ENCODE measurements around the gene ACVRL1.

ACVRL1 gene

DNA sequence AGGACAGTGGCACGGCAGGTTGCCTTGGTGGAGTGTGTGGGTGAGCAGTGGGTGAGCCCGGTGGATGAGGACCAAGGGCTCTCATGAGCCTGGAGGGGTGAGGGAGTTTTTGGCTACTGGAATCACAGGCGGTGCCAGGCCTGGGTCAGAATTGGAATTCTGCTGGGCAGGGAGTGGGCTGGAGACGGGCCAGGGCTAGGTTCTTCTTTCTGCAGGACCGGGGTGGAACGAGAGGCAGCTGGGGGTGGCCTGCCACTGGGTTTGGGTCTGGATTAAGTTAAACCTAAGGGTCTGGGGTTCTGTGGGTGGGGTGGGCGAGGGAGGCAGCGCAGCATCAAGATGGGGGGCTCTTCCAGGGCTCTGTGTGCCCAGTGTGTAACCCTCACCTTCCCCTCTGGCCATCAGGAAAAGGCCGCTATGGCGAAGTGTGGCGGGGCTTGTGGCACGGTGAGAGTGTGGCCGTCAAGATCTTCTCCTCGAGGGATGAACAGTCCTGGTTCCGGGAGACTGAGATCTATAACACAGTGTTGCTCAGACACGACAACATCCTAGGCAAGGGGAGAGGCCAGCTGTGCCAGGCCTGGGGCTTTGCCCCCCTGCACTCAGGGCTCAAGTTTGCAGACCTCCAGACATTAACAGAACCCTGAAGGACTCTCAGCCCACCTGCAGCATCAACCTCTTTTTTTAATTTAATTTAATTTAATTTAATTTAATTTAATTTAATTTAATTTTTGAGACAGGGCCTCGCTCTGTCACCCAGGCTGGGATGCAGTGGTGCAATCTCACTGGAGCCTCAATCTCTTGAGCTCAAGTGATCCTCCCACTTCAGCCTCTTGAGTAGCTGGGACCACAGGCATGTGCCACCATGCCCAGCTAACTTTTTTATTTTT lies 7.0 kb downstream of the ACVRL1 start:
- in situ Hi-C loops (cut with MboI; ENCODE audit: low sequenced_read_pairs) = no loop called here

DNA sequence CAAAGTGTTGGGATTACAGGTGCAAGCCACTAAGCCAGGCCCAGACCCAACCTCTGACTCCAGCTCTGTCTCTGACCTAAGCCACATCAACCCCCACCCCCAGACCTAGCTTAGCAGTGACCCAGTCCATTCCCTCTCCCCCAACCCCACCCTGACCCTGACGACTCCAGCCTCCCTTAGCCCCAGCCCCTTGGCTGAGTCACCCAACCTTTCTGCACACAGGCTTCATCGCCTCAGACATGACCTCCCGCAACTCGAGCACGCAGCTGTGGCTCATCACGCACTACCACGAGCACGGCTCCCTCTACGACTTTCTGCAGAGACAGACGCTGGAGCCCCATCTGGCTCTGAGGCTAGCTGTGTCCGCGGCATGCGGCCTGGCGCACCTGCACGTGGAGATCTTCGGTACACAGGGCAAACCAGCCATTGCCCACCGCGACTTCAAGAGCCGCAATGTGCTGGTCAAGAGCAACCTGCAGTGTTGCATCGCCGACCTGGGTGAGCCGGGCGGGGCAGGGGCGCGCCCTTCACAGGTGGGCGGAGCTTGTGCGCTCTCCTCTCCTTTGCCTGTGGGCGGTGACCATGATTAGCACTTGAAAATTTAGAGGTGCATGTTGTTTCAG lies 7.8 kb downstream of the ACVRL1 start:
- in situ Hi-C loops (cut with MboI; ENCODE audit: low sequenced_read_pairs) = no loop called here

DNA sequence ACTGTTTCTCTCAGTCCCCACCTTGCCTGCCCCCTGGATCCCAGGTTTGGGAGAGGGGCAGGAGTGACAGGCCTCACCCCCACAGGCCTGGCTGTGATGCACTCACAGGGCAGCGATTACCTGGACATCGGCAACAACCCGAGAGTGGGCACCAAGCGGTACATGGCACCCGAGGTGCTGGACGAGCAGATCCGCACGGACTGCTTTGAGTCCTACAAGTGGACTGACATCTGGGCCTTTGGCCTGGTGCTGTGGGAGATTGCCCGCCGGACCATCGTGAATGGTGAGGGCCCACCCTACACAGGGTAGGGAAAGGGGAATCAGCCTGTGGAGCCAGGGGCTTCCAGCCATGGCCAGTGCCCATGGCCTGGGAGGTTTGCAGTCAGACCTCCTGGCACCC lies 8.6 kb downstream of the ACVRL1 start:
- in situ Hi-C loops (cut with MboI; ENCODE audit: low sequenced_read_pairs) = no loop called here

DNA sequence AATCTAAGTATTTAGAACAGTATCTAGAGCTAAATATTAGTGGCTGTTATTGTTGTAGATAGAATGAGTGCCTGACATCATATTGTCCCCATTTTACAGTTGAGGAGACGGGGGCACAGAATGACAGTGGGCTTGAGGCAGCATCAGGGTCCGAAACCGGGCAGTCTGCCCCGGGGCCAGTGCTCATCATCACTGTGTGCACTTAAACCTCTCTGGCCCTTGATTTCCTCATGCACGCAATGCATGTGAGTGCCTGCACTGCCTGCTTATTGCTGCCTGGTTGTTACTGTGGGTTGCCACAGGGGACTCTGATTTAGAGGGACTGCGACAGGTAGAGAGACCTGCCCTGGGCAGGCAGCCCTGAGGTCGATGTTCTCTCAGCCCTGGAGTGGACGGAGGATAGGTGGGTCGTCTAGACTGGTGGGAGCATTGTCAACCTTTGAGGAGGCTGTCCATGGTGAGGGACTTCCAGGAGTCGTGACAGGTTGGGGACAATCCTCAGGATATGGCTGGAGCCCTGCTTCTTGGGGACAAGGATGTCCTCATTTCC lies 9.8 kb downstream of the ACVRL1 start:
- in situ Hi-C loops (cut with MboI; ENCODE audit: low sequenced_read_pairs) = no loop called here

DNA sequence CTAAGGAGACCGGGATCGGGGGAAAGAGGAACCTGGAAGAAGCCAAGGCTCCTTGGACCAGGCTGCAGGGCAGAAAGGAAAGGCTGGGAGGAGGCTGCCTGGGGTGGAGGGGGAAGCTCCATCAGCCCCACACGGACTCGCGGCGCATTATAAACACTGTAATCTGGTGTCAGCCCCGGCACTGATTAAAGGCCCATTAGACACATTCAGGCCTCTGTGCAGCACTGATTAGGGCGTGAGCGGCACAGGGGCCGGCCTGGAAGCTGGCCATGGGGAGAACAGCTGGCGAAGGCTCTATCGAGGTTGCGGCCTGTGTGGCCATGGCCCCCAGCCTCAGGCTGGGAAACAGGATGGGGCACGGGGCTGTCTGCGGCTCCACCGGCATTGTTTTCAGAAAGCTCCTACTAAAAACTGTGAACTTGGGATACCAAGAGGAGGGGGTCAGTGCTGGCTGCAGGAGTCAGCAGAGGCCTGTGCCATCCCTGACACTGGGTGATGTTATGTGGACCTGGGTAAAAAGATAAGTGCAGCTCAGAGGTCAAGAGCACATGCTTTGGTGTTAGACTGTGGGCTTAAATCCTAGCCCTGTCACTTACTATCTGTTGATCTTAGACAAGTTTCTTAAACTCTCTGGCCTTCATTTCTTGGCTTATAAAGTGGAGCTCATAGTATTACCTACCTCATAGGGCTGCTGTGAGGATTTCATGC lies 10.6 kb downstream of the ACVRL1 start:
- in situ Hi-C loops (cut with MboI; ENCODE audit: low sequenced_read_pairs) = no loop called here

DNA sequence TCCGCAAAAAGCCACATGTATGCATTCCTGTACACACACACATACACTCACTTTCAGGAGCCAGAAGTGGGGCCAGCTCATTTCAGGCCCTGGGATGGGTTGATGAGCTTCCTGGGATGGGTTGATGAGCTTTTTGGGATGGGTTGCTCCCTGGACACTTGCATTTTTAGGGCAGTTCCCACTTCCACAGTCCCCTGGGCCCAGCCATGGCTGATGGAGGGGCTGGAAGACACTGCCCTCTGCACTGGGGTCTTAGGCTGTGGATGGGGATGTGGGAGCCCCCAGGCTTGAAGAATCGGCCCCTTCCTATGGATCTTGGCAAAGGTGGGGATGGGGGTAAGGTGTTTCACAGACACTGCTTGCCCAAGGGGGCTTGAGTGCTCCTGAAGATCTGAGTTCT lies 12.7 kb downstream of the ACVRL1 start:
- in situ Hi-C loops (cut with MboI; ENCODE audit: low sequenced_read_pairs) = no loop called here

DNA sequence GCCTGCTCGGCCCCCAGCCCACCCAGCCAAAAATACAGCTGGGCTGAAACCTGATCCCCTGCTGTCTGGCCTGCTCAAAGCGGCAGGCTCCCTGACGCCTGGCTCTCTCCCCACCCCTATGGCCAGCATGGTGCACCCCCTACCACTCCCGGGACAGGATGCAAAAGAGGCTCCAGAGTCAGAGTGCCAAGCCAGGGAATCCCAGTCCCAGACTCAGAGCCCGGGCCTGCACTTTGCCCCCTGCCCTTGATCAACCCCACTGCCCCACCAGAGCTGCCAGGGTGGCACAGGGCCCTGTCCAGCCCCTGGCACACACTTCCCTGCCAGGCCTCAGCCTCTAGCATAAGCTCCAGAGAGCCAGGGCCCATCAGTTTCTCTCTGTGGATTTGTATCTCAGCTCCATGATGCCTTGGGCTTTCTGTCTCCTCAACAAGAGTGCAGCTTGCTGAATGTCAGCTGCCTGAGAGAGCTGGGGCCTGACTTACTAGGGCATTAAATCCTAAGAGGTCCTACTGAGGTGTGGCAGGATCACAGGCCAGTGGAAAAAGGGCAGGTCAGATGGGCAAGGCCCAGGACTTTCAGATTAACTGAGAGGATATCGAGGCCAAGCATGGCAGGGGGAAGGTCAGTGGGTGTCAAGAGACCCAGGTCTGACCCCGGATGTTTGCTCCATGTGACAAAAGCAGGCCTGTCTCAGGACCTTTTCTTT lies 13.9 kb downstream of the ACVRL1 start:
- in situ Hi-C loops (cut with MboI; ENCODE audit: low sequenced_read_pairs) = no loop called here

DNA sequence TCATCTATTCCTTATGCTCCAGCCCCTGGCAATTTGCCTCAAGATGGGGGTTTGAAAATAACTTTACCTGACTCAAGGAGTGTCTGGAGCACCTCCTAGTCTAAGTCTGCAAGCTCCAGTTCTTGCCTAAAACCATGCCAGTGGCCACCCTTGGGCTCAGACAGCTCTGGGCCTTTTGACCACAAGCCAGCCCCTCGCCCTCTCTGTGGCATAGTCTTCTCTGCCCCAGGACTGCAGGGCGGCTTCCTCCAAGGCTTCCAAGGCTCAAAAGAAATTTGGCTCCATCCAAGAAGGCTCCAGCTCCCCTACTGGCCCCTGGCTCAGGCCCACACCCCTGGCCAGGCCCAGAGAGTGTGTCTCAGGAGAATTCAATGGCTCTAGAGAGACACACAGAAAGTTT lies 14.8 kb downstream of the ACVRL1 start:
- in situ Hi-C loops (cut with MboI; ENCODE audit: low sequenced_read_pairs) = no loop called here

DNA sequence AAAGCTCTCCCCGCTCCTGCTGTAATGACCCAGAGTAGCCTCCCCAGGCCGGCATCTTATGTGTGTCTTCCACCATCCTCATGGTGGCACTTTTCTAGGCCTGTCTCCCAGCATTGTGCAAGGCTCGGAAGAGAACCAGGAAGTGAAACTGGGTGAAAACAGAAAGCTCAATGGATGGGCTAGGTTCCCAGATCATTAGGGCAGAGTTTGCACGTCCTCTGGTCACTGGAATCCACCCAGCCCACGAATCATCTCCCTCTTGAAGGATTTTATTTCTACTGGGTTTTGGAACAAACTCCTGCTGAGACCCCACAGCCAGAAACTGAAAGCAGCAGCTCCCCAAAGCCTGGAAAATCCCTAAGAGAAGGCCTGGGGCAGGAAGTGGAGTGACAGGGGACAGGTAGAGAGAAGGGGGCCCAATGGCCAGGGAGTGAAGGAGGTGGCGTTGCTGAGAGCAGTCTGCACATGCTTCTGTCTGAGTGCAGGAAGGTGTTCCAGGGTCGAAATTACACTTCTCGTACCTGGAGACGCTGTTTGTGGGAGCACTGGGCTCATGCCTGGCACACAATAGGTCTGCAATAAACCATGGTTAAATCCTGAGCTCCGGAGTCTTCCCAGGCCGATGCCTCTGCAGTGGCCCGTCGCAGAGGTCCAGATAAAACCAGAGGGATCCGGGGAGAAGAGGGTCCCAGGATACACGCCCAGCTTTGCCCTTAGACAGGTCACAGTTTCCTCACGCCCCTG lies 15.6 kb downstream of the ACVRL1 start:
- in situ Hi-C loops (cut with MboI; ENCODE audit: low sequenced_read_pairs) = no loop called here

DNA sequence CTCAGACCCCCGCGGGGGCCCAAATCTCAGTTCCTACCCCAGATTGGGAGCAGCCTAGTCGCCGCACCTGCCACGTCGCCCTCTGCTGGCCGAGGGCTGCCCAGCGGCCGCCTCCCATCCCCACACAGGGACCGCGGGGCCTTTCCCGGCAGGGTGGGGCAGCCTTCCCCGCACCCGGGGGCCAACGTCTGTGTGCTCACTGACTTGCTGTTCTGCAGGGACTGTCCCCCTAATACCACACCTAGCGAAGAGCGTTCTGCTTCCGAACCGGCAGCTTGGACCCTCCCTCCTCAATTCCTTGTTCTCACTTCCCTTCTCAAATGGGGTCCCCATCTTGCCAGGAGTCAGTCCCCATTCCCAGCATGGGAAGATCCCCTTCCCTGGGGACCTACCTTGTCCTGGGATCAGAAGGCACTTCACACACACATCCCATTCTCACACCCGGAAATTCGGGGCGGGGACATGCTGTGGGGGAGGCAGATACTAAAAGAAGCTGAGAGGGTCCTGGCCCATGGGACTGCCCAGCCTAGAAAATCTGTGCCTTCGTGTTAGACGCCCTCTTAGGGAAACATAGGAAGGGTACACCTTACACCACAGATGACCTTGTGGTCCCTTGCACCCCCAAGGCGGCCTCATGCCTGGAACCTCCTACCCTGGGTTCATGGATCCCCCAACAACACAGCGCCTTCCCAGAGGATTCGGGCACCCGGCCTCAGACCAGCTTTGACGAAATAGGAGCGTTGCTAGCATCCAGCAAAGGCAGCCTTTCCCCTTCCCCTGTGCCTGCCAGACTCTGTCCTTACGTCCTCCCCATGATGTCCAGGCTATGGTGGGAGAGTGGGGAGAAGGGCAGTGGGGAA lies 16.4 kb downstream of the ACVRL1 start:
- in situ Hi-C loops (cut with MboI; ENCODE audit: low sequenced_read_pairs) = no loop called here

DNA sequence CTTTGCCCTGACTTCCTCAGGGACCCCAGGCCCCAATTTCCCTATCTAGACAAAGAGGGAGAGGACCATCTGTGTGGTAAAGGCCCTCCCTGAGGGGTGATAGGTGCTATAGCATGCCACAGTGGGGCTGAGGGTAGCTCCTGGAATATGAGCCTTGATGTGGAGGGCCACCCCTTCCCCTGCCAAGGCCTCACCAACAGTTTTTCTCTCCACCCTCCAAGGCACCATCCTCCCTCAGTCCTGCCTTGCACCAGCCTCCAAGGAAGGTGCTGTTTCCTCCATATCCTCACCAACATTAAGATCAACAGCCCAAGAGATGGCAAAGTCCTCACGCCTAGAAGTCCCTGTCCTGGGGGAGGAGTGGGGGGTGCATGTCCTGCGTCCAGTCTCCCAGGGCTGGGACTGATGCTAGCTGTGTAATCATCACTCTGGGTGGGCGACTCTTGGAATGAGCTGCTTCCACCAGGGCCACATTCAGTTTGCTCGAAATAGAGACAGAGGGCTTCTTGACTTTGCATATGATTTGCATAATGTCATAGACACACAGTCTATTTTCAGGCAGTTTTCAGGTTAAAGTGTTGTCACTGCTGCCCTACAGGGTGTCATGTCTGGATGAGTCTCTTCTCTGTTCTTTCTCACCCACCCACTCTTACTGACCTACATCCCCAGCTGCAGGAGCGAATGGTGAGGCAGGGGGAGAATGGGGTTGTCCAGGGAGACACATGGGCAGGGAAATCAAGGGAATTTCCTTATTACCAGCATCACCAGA lies 17.4 kb downstream of the ACVRL1 start:
- in situ Hi-C loops (cut with MboI; ENCODE audit: low sequenced_read_pairs) = no loop called here

DNA sequence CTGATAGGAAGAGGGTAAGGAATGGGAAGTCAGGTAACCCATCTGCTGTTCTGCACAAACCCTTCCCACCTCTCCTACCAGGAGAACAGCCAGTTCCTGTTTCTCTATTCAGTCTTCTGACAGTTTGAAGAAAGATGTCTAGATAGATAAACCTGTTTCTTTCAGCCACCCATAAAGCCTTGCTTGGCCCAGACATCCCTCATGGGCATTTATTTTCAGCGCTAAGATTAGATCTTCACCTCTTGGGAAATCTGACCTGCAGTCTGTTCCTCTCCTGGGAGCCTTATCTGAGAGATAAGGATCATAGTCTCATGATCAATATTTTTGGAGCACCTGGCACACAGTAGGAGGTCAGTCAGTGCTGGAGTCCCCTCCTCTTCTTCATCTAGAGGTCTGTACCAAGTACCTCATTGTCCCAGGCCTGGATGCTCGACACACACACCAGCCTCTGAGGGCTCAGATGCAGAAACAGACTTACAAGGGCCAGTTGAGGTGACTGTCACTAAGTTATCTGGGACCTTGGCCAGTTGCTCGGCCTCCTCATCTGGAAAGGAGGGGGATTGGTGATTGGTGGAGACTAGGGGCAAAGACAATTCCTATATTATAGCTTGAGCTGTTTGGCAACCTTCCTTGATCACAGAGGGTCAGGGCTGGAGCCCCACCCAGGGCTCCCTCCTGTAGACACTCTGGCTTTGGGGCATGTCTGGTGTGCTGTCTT lies 18.2 kb downstream of the ACVRL1 start:
- in situ Hi-C loops (cut with MboI; ENCODE audit: low sequenced_read_pairs) = no loop called here

DNA sequence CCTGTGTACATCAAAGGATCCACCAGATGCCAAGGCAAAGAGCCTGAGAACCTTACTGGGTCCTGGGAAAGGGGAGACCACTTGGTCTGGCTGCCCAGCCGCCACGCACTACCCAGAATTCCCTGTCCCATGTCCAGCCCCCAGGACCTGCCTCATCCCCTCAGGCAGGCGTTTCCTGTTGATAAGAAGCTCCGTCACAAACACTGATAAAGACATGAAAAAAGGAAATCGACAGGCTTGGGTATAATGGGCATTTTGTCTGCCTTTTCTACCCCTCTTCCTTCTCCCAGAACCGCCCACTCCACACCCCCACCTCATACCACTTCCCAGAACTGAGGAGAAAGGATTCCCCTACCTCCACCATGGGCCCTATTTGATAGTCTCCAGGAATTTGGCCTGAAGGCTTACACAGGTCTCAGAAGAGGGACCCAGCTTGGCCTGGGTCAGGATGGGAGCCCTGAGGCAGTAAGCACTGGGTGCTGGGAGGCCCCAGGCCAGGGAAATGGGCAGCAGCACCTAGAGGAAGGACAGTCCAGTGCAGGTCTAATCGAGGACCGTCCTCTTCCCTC lies 18.8 kb downstream of the ACVRL1 start:
- in situ Hi-C loops (cut with MboI; ENCODE audit: low sequenced_read_pairs) = no loop called here

DNA sequence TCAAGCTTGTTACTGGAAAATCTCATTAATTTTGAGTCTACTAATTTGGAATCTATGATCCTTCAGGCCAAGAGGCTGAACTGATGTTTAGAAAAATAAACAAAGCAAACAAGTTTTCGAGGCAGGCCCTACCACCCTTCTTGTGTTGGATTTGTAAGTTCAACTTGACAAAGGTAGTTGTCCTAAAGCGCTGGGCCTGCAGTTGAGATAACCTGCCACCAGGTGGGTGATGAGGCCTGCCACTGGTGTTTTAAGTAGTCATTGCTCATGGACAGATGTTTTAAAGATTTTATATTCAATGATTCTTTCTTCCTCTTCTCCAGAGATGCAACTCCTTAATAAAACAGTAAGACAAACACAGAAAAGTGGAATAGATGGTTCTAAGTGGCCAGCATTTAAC lies 19.4 kb downstream of the ACVRL1 start:
- in situ Hi-C loops (cut with MboI; ENCODE audit: low sequenced_read_pairs) = no loop called here

DNA sequence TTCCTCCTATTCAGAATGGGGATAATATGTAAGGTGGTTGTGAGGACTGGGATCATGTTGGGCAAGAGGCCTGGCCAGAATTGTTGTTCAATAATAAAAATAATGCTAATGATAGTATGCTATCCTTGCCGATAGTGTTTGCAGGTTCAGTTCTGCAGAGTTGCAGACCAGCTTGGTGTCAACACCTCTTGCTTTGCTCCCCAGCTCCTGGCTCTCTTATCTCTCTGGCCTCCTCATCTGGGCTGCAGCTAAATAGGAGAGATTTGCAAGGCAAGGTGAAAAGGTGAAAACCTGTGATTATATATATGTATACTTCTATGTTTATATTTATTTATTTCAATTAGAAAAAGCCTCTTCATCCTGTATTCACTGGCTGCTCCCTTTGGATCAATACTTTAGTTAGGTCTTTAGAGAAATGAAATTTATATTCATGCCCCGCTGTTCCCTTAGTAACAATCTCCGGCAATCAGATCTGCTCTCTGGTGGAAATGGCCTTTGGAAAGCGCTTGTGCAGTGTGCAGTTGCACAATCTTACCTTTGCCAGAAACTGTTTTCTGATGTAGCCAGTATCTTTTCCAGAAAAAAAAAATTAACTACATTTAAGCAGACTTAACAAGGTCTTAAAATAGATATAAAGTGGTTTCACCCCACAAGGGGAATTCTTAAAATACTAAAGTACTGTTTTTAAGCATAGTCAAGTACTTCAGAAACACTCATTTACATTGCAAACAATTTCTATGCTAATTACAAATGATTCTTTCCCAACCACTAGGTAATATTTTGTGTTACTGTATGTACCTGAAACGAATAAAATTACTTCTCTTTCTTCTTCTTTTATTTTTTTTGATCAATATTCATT lies 25.1 kb downstream of the ACVRL1 start:
- in situ Hi-C loops (cut with MboI; ENCODE audit: low sequenced_read_pairs) = no loop called here

DNA sequence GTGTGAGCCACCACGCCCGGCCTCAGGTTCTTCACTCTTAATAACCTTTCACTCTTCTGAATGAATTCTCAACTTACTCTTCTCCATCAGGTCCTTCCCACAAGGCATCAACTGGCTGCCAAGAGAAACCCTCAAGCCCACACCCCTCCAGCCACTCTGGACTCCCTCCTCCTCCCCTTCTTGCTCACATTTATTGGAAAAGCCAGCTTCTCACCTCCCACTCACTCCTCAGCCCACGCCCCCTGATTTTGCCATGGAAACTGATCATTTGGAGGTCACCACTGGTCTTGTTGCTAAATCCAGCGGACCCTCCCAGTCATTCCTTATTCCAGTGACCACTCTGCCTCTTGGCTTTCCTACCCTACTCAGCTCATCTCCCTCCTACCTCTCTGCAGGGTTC lies 26.8 kb downstream of the ACVRL1 start:
- in situ Hi-C loops (cut with MboI; ENCODE audit: low sequenced_read_pairs) = no loop called here

DNA sequence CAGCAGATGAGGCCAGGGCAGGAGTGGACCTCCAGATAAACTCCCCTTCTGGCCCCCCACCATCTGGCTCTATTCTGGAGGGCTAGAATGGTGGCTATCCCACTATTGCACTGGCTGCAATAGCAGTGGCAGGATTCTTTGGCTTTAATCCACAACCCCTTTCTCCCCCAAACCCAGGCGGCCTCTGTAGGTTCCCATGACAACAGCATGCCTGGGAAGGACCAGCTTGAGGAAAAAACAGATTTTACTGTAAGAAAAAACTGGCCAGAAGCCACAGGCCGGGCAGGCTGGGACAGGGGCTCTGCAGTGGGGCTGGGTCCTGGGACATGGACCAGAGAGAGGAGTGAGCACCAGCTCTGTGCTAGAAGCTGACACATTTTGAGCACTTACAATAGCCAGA lies 30.6 kb downstream of the ACVRL1 start:
- in situ Hi-C loops (cut with MboI; ENCODE audit: low sequenced_read_pairs) = no loop called here
